CD4-positive, alpha-beta T cell treated with Interleukin-10 for 1 hour (primary cell): ENCODE measurements around the gene SLAIN2.
"Not testable (repeated sequence)": the region's sequence is repeated elsewhere in the genome, so short reads cannot be mapped to it uniquely, and the experiment has no call there.

Experiments used
- DNase-seq: peaks from one replicate; pipeline ENCODE4 v3.0.0-alpha.2; 2020

SLAIN2 gene

GRCh38 chr4:48370260-48371134 lies 29.2 kb downstream of the SLAIN2 start:
- no peak for DNase-seq

- DNase-seq: no peak
Measured at GRCh38 chr4:48372272-48372671, 30.9 kb downstream of the SLAIN2 start.

GRCh38 chr4:48375651-48376304 lies 34.4 kb downstream of the SLAIN2 start:
- no peak for DNase-seq

GRCh38 chr4:48379587-48380180 lies 38.4 kb downstream of the SLAIN2 start:
- DNase-seq: no peak

- DNase-seq: no peak
Measured at GRCh38 chr4:48380583-48381167, 39.3 kb downstream of the SLAIN2 start.

GRCh38 chr4:48388525-48389154 lies 47.3 kb downstream of the SLAIN2 start:
- DNase-seq: no peak

- DNase-seq: no peak
Measured at GRCh38 chr4:48396043-48396442, 54.7 kb downstream of the SLAIN2 start.

GRCh38 chr4:48400416-48400815 lies 59.1 kb downstream of the SLAIN2 start:
- no peak for DNase-seq

GRCh38 chr4:48403358-48403757 lies 62.0 kb downstream of the SLAIN2 start:
- no peak for DNase-seq

- DNase-seq: no peak
Measured at GRCh38 chr4:48403779-48404178, 62.5 kb downstream of the SLAIN2 start.

GRCh38 chr4:48405924-48406323 lies 64.6 kb downstream of the SLAIN2 start:
- DNase-seq: no peak

GRCh38 chr4:48409203-48409602 lies 67.9 kb downstream of the SLAIN2 start:
- no peak for DNase-seq

GRCh38 chr4:48410812-48411211 lies 69.5 kb downstream of the SLAIN2 start:
- DNase-seq: no peak

- DNase-seq: no peak
Measured at GRCh38 chr4:48420144-48420543, 78.8 kb downstream of the SLAIN2 start.

- DNase-seq: no peak
Measured at GRCh38 chr4:48421101-48421500, 79.8 kb downstream of the SLAIN2 start.

- no peak for DNase-seq
Measured at GRCh38 chr4:48428926-48429325, 87.6 kb downstream of the SLAIN2 start.

GRCh38 chr4:48429709-48430474 lies 88.6 kb downstream of the SLAIN2 start:
- DNase-seq: no peak

- DNase-seq: no peak
Measured at GRCh38 chr4:48431401-48431800, 90.1 kb downstream of the SLAIN2 start.

- DNase-seq: no peak
Measured at GRCh38 chr4:48432017-48432416, 90.7 kb downstream of the SLAIN2 start.

GRCh38 chr4:48436318-48436717 lies 95.0 kb downstream of the SLAIN2 start:
- no peak for DNase-seq

- no peak for DNase-seq
Measured at GRCh38 chr4:48439988-48440387, 98.7 kb downstream of the SLAIN2 start.

- DNase-seq: not testable (repeated sequence)
Measured at GRCh38 chr4:48440914-48441313, 99.6 kb downstream of the SLAIN2 start.
